Measurements from ENCODE around the gene SLC6A5.

Gene SLC6A5

GRCh38 chr11:20671856-20672546 is 72.6 kb downstream of the SLC6A5 start:
- DNase-seq = peak; percentile 50

GRCh38 chr11:20672575-20672974 is 73.2 kb downstream of the SLC6A5 start:
- DNase-seq = no peak

GRCh38 chr11:20676658-20677057 is 77.2 kb downstream of the SLC6A5 start:
- DNase-seq = no peak

GRCh38 chr11:20688761-20689160 is 89.4 kb downstream of the SLC6A5 start:
- no peak for DNase-seq

- no peak for DNase-seq
Measured at GRCh38 chr11:20707876-20708275, 108.5 kb downstream of the SLC6A5 start.
